Measurements from ENCODE around the gene BAHCC1.
A peak's percentile ranks its signal among the peaks of the same experiment; 100 is the strongest.

Gene BAHCC1

GRCh38 chr17:81387100-81388090, 7.9 kb upstream of the BAHCC1 start:
- DNase-seq, result no peak

DNA sequence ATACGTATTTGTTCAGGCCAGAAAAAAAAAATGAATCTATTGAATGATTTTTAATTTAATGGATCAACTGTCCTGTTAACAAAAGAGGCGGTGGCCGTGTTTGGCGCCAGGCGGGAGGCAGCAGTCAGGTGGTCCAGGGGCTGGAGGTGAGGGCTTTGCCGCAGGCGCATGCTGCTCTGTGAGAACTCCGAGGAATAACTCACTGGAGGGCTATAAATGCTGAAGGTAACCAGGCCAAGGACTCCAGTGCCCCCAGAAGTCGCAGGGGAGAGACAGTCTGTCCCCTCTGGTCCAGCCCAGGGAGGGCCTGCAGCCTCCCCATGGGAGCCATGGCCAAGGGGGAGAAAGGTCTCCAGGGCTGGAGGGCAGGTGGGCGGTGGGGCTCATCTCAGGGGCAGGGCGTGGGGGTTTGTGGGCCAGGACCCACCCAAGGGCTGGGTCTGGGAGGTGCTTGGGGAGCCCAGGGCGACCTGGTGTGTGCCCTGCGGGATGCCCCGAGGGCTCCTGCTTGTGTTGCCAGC, 7.1 kb upstream of the BAHCC1 start:
- no peak for DNase-seq

- DNase-seq, result no peak
These were observed 6.5 kb upstream of the BAHCC1 start for GRCh38 chr17:81388612-81389367.

- DNase-seq, result no peak
These were observed 5.7 kb upstream of the BAHCC1 start for GRCh38 chr17:81389585-81389984.

DNA sequence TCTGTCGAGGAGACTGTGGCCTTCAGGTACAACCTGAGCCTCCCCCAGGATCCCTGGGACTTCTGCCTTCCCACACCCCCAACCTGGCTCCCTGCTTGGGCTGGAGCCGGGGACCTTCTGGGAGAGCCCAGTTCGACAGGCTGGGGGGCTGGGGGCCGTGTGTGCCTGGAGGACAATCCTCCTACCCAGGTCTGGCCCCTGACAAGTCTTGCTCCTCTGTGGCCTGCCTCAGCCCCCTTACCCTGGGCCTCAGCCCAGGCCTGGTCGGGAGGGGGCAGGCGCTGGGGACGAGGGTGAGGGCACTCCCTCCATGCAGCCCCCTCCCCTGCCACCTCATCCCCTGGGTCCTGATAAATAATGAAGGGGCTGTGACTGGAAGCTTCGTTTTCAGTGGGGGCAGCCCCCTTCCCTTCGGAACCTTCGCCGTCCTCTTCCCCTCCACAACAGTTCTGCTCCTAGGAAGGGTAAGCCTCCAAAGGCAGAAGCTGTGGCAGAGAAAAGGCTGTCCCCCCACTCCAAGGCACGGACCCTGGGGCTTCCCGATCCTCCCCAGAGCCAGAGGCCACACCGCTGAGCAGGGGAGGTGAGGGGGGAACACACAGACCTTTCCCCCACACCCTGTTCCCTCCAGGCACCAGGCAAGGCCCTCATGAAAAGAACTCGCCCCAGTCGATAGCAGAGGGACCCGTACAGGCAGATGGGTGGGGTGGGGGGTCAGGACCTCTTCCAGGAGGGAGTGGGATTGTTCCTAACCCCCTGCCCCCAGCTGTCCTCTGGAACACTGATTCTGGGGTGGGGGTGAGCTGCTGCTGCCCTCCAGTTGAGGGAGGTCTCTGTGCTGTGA, 5.0 kb upstream of the BAHCC1 start:
- DNase-seq, result no peak

DNA sequence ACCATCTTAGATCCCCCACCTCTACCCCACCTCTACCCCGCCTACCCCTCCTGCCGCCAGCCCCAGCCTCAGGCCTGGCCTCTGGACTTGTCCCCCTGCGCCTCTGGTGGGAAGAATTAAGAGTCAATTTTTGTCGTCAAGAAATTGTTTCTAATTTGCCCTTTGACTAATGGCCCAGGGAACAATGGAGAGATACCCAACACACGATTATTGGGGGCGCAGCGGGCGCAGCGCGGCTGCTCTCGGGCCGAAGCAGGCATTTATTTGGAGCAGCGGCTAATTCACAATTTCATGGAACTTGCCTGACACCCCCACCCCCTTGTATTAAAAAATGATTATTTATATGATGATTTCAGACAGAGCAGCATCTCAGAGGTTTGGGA, 4.4 kb upstream of the BAHCC1 start:
- DNase-seq, result no peak

DNA sequence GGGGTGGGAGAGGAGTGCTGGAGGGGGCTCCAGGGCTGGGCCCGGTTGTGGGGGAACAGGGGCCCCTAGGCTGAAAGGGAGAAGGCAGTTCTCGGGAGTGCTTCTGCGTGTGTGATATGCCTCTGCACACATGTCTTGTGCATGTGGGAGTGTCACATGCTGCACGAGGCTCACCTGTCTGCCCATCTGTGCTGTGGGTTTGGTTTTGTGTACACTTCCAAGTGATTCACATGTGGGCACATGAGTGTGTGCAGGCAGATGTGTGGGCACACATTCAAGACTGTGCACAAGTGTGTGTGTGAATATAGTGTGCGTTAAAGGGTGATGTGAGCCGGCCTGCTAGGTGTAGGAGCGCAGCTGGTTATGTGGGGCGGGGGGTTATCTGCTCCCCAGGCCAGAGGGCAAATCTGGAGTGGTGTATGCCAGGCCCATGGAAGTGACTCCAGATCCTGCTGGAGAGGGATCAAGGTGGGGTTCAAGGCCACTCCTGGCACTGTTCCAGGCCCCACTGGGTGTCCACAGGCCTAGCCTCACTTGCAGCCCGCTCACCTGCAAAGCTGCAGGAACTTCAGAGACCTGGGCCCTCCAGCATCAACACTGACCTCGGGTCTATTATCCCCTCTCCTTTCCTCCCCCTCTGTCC, 3.8 kb upstream of the BAHCC1 start:
- DNase-seq, result peak; percentile 18

- DNase-seq, result no peak
These were observed 3.0 kb upstream of the BAHCC1 start for GRCh38 chr17:81391936-81392908.

DNA sequence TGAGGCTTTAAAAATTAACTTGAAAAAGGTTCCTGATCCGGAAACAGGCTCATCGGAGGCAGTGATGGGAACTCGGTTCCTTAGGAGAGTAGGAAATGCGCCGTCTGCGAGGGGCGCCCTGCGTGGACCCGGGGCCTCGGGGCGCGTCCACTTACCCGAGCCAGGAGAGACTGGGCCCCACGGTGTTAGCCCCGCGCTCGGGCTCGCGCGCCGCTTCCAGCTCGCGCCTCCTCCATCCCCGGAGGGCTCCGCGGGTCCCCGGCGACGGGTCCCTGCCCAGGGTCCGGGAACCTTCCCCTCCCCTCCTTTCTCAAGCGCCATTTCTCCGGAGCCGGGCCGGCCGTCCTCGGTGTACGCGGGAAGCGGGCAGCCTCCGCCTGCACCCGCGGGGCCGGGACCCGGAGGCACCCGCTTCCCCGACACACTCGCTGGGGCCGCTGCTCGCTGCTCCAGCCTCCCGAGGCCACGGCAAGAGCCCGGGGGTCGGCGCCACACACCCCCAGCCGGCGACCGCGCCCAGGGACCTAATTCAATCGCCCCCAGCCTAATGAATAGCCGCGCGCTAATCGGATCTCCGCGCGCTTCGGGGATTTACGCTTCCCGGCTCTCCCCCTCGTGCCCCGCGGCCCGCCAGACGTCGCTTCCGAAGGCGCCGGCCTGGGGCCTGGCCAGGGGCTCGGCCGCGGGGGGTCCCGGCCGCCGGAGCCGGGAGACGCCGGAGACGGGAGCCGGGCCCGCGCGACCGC, 2.2 kb upstream of the BAHCC1 start:
- DNase-seq, result no peak

DNA sequence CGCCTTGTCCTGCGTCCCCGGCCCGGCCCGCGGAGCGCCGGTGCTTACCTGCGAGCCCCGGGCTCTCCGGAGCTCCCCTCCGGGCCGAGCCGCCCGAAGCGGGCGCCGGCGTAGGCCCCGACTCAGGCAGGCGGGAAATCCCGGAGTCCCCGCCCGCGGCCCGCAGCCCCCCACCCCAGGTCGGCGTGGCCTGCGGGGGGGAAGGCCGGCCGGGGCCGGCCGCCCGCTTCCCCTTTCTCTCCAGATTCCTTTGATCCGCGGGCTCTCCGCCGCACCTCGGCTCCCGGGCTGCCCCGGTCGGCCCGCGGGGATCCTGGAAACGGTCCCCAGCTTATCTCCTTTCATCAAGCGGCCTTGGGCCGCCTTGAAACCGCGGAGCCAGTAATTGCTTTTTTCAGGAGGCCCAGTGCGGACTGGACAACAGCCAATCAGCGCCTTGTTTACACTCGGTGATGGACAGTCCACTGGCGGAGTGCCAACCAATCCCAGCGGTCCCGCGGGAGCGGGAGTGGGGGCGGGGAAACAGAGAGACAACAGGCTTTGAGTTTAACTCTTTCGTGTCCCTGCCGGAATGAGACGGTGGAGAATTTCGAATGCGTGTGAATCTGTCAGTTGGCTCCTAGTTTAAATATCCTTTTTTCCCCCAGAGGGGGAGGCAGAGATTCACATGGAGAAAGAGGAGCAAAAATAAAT, 1.4 kb upstream of the BAHCC1 start:
- peak; percentile 99 for DNase-seq

DNA sequence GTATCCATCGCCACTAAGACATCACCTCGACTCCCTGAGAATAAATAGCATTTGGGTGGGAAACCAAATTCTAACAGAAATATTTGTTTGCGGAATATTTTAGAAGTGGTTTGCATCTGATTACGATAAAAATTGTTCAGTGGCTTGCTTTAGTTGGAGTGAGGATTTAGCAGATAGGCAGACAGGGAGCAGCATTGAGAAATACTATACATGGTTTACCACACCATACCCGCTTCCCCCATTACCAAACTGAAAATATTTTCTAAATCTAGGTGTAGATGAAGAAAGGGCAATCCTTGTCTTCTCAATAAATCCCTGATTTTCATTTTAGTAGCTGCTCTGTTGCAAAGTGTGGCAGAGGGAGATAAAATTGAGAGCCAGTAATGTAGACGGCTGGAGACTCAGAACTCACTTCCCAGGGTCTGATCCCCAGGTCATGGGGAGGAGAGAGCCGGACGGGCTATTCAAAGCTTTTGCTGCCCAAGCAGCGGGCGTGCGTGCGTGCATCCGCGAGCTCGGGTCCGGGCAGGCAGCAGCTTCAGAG, 808 bp upstream of the BAHCC1 start:
- DNase-seq, result no peak

GRCh38 chr17:81395600-81396277, 482 bp downstream of the BAHCC1 start:
- DNase-seq, result no peak

DNA sequence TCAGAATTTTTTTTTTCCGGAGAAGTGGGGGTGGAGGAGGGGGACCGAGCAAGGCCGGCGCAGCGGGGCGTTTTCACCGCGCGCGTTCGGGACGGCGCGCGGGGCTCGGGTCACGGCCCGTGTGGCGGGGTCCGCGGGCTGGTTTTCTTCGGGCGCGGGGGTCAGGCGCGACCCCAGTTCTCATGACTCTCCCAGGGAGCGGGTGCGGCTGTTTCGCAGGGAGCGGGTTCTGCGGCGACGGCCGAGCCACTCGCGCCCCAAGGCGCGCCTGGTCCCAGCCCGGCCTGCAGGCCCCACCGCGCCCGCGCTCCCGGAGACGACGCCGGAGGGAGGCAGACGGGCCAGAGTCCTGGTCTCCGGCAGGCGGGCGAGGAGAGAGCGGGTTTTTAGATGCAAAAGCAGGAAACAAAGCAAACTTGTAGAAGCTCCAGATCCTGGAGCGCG, 1.0 kb downstream of the BAHCC1 start:
- no peak for DNase-seq

DNA sequence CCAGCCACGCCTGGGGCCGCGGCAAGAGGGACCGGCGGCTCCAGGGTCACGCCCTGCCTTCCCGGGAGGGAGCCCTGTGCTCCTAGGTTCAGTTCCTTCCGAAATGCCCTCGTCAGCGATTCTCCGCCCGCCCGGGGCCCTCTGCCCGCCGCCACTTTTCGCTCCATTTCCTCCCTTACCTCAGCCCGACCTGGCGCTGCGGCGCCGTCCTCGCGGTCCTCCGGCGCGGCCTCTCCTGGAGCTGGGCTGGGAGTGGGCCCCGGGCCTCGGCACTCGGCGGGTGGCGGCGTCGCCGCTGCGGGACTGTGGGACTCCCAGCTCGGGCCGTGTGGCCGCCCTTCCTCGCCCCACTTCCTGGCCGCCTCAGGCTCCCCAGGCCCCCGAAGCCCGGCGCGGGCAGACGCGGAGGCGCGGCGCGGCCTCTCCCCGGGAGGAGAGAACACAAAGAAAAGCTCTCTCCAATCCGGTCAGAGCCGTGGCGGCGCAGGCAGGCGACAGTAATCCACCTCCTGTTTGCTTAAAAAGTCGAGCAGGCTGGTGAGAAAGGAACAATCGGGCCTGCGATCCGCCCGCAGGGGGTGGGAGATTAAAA, 1.6 kb downstream of the BAHCC1 start:
- peak; percentile 46 for DNase-seq

GRCh38 chr17:81397314-81398175, 2.3 kb downstream of the BAHCC1 start:
- DNase-seq, result peak; percentile 67

- DNase-seq, result no peak
These were observed 3.0 kb downstream of the BAHCC1 start for GRCh38 chr17:81398176-81398831.

Data from NCI-H2171 (cell line).